Activated CD8-positive, alpha-beta T cell treated with anti-CD3 and anti-CD28 coated beads for 36 hours (primary cell): ENCODE measurements around the gene HAGH. TPM values are rescaled to one million over a fixed set of nuclear protein-coding genes. Genes with fewer than 3 reads are reported as not detected.
A peak's percentile ranks its signal among the peaks of the same experiment; 100 is the strongest.

Experiments used
- ATAC-seq: fragments of 200-7000 bp; cut with Tn5 transposase; one replicate; pipeline ENCODE4 v1.10.0; 2021; ENCODE audit warnings: mild to moderate bottlenecking, moderate library complexity
- CTCF ChIA-PET: fragments of 350-600 bp; sonication (Branson Sonifier 250); formaldehyde crosslinking; loops from one replicate; lab custom pipeline; 2021; ENCODE audit warnings: antibody characterized with exemption; lab: Charles Lee
- POLR2A ChIA-PET: fragments of 350-600 bp; sonication (Branson Sonifier 250); formaldehyde crosslinking; loops from one replicate; lab custom pipeline; 2021; ENCODE audit warnings: antibody characterized with exemption; lab: Charles Lee
- DNase-seq: peaks from one replicate; pipeline ENCODE4 v3.0.0-alpha.2; 2020
- H3K27ac Mint-ChIP-seq: one replicate; pipeline ENCODE4 v1.8.0; 2021; ENCODE audit warnings: mild to moderate bottlenecking, mixed read lengths
- H3K27me3 Mint-ChIP-seq: one replicate; pipeline ENCODE4 v1.8.0; 2021; ENCODE audit warnings: mixed read lengths
- H3K36me3 Mint-ChIP-seq: one replicate; pipeline ENCODE4 v1.8.0; 2021; ENCODE audit warnings: low read depth, mixed read lengths
- H3K4me1 Mint-ChIP-seq: one replicate; pipeline ENCODE4 v1.8.0; 2021; ENCODE audit warnings: low read depth, mixed read lengths
- H3K4me3 Mint-ChIP-seq: one replicate; pipeline ENCODE4 v1.8.0; 2021; ENCODE audit warnings: mild to moderate bottlenecking, moderate library complexity, mixed read lengths
- H3K9me3 Mint-ChIP-seq: one replicate; pipeline ENCODE4 v1.8.0; 2021; ENCODE audit warnings: mixed read lengths
- intact Hi-C: fragments of 100-400 bp; cut with micrococcal nuclease; formaldehyde crosslinking; loops from one replicate; pipeline ENCODE4 v1.10.0; 2022
- total RNA-seq, 2 experiments: library from RNA; stranded (reverse); gene quantifications; one replicate each; pipeline ENCODE4 v1.2.3, GENCODE V29; 2021
- TF ChIP-seq, protein P1 (sequence below): fragments of 200-600 bp; IDR thresholded peaks from one replicate; pipeline ENCODE4 v1.8.0; 2022; ENCODE audit warnings: antibody characterized with exemption, mild to moderate bottlenecking

The HAGH gene
- total RNA-seq, 2 experiments from 2014 or later: 32.0 to 35.7 TPM

DNA sequence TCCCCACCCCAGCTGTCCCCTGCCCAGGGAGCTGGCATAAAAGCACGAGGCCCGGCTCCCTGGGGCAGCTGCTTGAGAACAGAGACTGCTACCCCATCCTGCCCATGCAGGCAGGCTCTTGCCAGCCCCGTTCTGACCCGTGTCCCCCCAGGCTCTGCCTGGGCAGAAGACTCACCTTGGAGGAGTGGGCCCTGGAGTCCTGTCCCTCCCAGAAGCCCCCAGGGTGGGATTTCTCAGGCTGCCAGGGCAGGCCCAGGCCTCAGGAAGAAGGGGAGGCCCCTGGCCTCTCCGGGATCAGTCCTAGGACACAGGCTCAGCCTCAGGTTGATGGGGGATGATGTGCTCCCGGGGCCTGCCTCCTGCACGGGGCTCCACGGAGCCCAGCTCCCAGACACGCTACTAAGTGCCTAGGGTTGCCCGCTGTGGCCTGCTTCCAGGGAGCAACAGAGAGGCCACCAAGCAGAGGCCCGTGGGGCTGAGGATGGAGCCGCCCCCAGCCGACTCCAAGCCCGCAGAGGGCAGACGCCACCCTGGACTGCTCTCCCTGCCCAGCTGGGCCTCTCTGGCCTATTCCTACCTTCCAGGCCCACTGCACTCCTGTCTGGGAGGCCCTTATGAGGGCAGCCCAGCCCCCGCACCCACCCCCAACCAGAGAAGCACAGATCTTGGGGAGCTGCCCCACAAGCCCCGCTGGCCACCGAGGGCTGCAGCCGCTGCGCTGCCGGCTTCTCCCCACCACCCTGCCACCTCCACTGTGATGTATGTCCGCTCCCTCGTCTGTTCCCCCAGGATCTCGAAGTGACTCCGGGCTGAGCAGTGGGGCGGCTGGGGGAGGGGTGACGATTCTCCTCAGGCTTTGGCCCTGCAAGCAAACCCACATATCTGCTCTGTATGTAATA, 57.0 kb downstream of the HAGH start:
- no peaks in the 10 kb centered on the region for H3K9me3 Mint-ChIP-seq
- TF ChIP-seq, protein P1, sequence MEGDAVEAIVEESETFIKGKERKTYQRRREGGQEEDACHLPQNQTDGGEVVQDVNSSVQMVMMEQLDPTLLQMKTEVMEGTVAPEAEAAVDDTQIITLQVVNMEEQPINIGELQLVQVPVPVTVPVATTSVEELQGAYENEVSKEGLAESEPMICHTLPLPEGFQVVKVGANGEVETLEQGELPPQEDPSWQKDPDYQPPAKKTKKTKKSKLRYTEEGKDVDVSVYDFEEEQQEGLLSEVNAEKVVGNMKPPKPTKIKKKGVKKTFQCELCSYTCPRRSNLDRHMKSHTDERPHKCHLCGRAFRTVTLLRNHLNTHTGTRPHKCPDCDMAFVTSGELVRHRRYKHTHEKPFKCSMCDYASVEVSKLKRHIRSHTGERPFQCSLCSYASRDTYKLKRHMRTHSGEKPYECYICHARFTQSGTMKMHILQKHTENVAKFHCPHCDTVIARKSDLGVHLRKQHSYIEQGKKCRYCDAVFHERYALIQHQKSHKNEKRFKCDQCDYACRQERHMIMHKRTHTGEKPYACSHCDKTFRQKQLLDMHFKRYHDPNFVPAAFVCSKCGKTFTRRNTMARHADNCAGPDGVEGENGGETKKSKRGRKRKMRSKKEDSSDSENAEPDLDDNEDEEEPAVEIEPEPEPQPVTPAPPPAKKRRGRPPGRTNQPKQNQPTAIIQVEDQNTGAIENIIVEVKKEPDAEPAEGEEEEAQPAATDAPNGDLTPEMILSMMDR: no peak
- H3K36me3 Mint-ChIP-seq: peaks cover 12% of the 10 kb centered on the region
- ATAC-seq (no peak), DNase-seq (no peak)
- H3K27ac Mint-ChIP-seq: peak overlapping the region; percentile 84
- ChIA-PET POLR2A (interaction anchor here (0.6 to 3.2 kb wide), 12 partner anchors 8 to 196 kb away, joined by 3 to 15 read pairs (median 5); partner anchors contain the start of genes FAHD1, HAGH, MAPK8IP3 and NUBP2), CTCF (interaction anchor here (1.1 to 3.4 kb wide), 2 partner anchors 13 kb away, joined by 5 to 36 read pairs; partner anchors contain the start of genes NUBP2 and SPSB3)
- H3K4me1 Mint-ChIP-seq: peaks cover 8% of the 10 kb centered on the region
- intact Hi-C loops: no loop called here
- H3K27me3 Mint-ChIP-seq: no peaks in the 10 kb centered on the region
- peak overlapping the region; percentile 100 for H3K4me3 Mint-ChIP-seq

DNA sequence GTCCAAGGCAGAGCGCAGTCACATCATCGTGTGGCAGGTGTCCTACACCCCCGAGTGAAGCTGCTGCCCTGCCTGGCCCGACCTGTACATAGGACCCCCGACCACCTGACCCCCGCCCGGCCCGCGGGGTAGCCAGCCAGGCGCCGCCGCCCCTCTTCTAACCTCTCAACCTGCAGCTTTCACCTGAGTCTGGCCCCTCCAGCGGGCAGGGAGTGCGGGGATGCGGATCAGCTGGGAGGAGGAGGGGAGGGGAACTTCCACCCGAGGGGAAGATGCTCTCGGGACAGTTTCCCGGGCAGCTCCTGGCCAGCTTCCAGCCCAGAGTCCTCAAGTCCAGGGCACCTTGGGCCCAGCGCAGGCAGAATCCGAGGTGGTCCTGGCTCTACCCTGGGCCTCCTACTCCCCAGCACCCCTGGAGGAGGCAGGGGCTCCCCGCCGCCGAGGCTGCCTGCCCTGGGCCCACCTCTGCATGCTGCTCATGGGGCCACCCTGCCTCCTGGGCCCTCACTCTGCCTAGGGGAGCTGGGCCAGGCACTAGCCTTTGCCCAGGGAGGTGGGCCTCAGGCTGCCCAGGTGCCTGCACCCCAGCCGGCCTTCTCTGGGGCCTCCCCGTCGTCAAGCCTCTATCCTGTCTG, 57.7 kb downstream of the HAGH start:
- Mint-ChIP-seq H3K27ac (no peak overlapping the region), H3K36me3 (peaks cover 12% of the 10 kb centered on the region), H3K4me1 (peaks cover 7% of the 10 kb centered on the region), H3K27me3 (no peaks in the 10 kb centered on the region), H3K9me3 (no peaks in the 10 kb centered on the region), H3K4me3 (no peak overlapping the region)
- no peak for ATAC-seq
- ChIA-PET POLR2A (interaction anchor here (0.6 to 2.6 kb wide), 7 partner anchors 9 to 142 kb away, joined by 3 to 8 read pairs (median 5); partner anchors contain the start of genes FAHD1, MAPK8IP3, NUBP2 and SPSB3), CTCF (interaction anchor here (1.1 kb wide), 2 partner anchors 14 to 63 kb away, joined by 3 to 5 read pairs; partner anchors contain the start of genes MAPK8IP3, NUBP2 and SPSB3)
- no peak for DNase-seq
- TF ChIP-seq, protein P1: no peak
- intact Hi-C loops: no loop called here

DNA sequence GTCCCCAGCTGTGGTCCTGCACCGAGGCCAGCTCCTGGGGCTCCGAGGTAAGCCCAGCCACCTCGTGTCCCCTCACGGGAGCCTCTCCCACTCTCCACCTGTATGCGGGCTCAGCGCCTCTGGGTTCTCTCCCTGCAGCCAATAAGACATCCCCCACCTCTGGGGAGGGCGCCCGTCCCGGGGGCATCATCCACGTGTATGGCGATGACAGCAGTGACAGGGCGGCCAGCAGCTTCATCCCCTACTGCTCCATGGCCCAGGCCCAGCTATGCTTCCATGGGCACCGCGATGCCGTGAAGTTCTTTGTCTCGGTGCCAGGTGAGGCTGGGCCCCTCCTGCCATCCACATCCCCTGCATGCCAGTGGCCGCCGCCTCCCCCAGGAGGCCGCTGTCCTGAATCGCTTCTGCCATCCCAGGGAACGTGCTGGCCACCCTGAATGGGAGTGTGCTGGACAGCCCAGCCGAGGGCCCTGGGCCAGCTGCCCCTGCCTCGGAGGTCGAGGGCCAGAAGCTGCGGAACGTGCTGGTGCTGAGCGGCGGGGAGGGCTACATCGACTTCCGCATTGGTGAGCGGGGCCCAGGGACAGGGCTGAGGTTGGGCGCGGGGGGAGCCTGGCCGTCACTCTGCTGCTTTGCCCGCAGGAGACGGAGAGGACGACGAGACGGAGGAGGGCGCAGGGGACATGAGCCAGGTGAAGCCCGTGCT, 58.4 kb downstream of the HAGH start:
- Mint-ChIP-seq H3K9me3 (no peaks in the 10 kb centered on the region), H3K27ac (no peak overlapping the region), H3K4me3 (no peak overlapping the region), H3K4me1 (peaks cover 7% of the 10 kb centered on the region), H3K36me3 (peaks cover 12% of the 10 kb centered on the region), H3K27me3 (no peaks in the 10 kb centered on the region)
- POLR2A ChIA-PET: interaction anchor here (0.6 to 2.6 kb wide), 5 partner anchors 8 to 197 kb away, joined by 3 to 8 read pairs (median 3); partner anchors contain the start of genes MAPK8IP3 and RPS2
- CTCF ChIA-PET: interaction anchor here (1.1 kb wide), 2 partner anchors 15 to 62 kb away, joined by 3 to 5 read pairs; partner anchors contain the start of genes MAPK8IP3, NUBP2 and SPSB3
- ATAC-seq (no peak), DNase-seq (no peak)
- intact Hi-C loops: no loop called here
- TF ChIP-seq, protein P1: no peak

DNA sequence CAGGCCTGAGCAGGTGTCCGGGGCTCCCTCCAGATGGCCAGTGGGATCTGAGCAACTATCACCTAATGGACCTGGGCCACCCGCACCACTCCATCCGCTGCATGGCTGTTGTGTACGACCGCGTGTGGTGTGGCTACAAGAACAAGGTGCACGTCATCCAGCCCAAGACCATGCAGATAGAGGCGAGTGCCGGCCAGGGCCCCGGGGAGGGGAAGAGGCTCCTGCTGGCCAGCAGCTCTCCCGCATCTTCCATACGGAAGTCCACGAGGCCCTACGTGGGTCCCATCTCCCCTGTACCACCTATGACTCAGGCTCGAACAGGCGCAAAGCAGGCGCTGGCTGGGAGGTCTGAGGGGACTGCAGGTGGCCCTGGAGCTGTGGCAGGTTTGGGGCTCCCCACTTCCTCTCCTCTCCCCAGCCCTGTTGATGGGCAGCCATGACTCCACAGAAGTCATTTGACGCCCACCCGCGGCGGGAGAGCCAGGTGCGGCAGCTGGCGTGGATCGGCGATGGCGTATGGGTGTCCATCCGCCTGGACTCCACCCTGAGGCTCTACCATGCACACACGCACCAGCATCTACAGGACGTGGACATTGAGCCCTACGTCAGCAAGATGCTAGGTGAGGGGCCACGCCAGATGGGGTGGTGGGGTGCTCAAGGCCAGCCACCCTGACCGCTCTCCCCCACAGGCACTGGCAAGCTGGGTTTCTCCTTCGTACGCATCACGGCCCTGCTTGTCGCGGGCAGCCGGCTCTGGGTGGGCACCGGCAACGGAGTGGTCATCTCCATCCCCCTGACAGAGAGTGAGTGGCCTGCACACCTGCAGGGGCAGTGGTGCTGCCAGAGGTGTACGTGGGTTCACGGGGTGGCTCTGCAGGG, 59.3 kb downstream of the HAGH start:
- peaks cover 10% of the 10 kb centered on the region for H3K36me3 Mint-ChIP-seq

More for the DNA sequence above, 59.3 kb downstream of the HAGH start:
- ChIA-PET CTCF (no interaction called here), POLR2A (interaction anchor here (1.5 kb wide), 1 partner anchor 197 kb away, joined by 3 read pairs; the partner anchor contains the start of gene RPS2)
- H3K4me3 Mint-ChIP-seq: no peak overlapping the region
- H3K27ac Mint-ChIP-seq: no peak overlapping the region
- no peaks in the 10 kb centered on the region for H3K9me3 Mint-ChIP-seq
- ATAC-seq: no peak
- H3K4me1 Mint-ChIP-seq: peaks cover 7% of the 10 kb centered on the region
- intact Hi-C loops: no loop called here
- DNase-seq: no peak
- no peaks in the 10 kb centered on the region for H3K27me3 Mint-ChIP-seq
- TF ChIP-seq, protein P1: no peak
